Natural killer cell (primary cell): ENCODE results near the gene MARVELD2. TPM values are rescaled to one million over a fixed set of nuclear protein-coding genes. Genes with fewer than 3 reads are reported as not detected.
"Not testable (repeated sequence)": the region's sequence is repeated elsewhere in the genome, so short reads cannot be mapped to it uniquely, and the experiment has no call there.

ENCODE experiments used
- ATAC-seq, 3 donors: fragments of 150-1000 bp in 2 of 3; fragments of 200-7000 bp in 1 of 3; cut with Tn5 transposase; 1 replicate in 1 of 3; 2 replicates in 2 of 3; pipeline ENCODE4 v1.10.0; 2021; ENCODE audit warnings: mild to moderate bottlenecking in 2 of 3, moderate library complexity in 2 of 3
- DNase-seq, 2 donors: peaks; one replicate each; pipeline versions ENCODE4 v3.0.0 to v3.0.0-alpha.2; 2013 to 2021; ENCODE audit warnings: mixed read lengths in 1 of 2
- H3K27ac ChIP-seq: one replicate; pipeline ENCODE4 v1.5.1; 2013; ENCODE audit warnings: mild to moderate bottlenecking, low read length
- H3K27me3 ChIP-seq: one replicate; pipeline ENCODE4 v1.6.1; 2013; ENCODE audit warnings: low read length; ENCODE audit not compliant: control insufficient read depth, insufficient read depth
- H3K36me3 ChIP-seq: one replicate; pipeline ENCODE4 v1.6.1; 2013; ENCODE audit warnings: low read length; ENCODE audit not compliant: control insufficient read depth, insufficient read depth
- H3K4me1 ChIP-seq: one replicate; pipeline ENCODE4 v1.6.1; 2013; ENCODE audit warnings: low read length; ENCODE audit not compliant: control insufficient read depth, insufficient read depth
- H3K4me3 ChIP-seq: one replicate; pipeline ENCODE4 v1.5.1; 2013; ENCODE audit warnings: low read length
- H3K9me3 ChIP-seq: one replicate; pipeline ENCODE4 v1.6.1; 2013; ENCODE audit warnings: low read length; ENCODE audit not compliant: control insufficient read depth, insufficient read depth
- H3K27ac Mint-ChIP-seq, 2 donors: one replicate each; pipeline ENCODE4 v1.8.0; 2022; ENCODE audit warnings: mild to moderate bottlenecking in 2 of 2, mixed read lengths in 2 of 2, moderate library complexity in 1 of 2
- H3K27me3 Mint-ChIP-seq, 2 donors: one replicate each; pipeline ENCODE4 v1.8.0; 2022; ENCODE audit warnings: low read depth in 2 of 2, mixed read lengths in 2 of 2
- H3K36me3 Mint-ChIP-seq: one replicate; pipeline ENCODE4 v1.8.0; 2022; ENCODE audit warnings: mixed read lengths
- H3K4me1 Mint-ChIP-seq, 2 donors: one replicate each; pipeline ENCODE4 v1.8.0; 2022; ENCODE audit warnings: mixed read lengths in 2 of 2
- H3K4me3 Mint-ChIP-seq: one replicate; pipeline ENCODE4 v1.8.0; 2022; ENCODE audit warnings: mild to moderate bottlenecking, moderate library complexity, mixed read lengths
- H3K9me3 Mint-ChIP-seq, 2 donors: one replicate each; pipeline ENCODE4 v1.8.0; 2022; ENCODE audit warnings: mixed read lengths in 2 of 2
- CTCF ChIP-seq: fragments of 200-600 bp; IDR thresholded peaks from one replicate; pipeline ENCODE4 v1.8.0; 2022; ENCODE audit warnings: antibody characterized with exemption
- WGBS: methylation state at CpG from one replicate; pipeline ENCODE4 v1.1.7; 2013; ENCODE audit warnings: missing lambda C conversion rate; ENCODE audit not compliant: insufficient coverage; 5-methylcytosine and 5-hydroxymethylcytosine counted together
- intact Hi-C: fragments of 100-400 bp; cut with micrococcal nuclease; formaldehyde crosslinking; loops from one replicate; pipeline ENCODE4 v1.14.2; 2022
- total RNA-seq, 4 donors: library from RNA; stranded (reverse); fragments of 120-200 nt in 1 of 4; gene quantifications; one replicate each; pipeline versions ENCODE4 v1.2.3 to v1.2.4, GENCODE V29; 2013 to 2022

Gene MARVELD2
- total RNA-seq, 3 donors from 2014 or later (not counting 1 experiment from before 2014, with no cell fraction given) = 0.50 TPM; not detected in 2

GRCh38 chr5:69467442-69468225 lies 52.7 kb downstream of the MARVELD2 start:
- Mint-ChIP-seq H3K27me3 (no peaks in the 10 kb centered on the region), H3K4me3 (no peak overlapping the region), H3K9me3 (peaks cover 0 to 3% of the 10 kb centered on the region in 2 donors), H3K36me3 (no peaks in the 10 kb centered on the region), H3K27ac (no peak overlapping the region), H3K4me1 (no peaks in the 10 kb centered on the region)
- WGBS = 94% methylated on average over 3 of the region's 8 CpGs
- no peak overlapping the region for H3K27ac ChIP-seq
- intact Hi-C loops = no loop called here
- no peaks in the 10 kb centered on the region for H3K9me3 ChIP-seq
- H3K4me3 ChIP-seq = no peak overlapping the region
- no peak for TF ChIP-seq CTCF
- no peaks in the 10 kb centered on the region for H3K36me3 ChIP-seq
- ATAC-seq (no peak), DNase-seq (no peak)
- no peaks in the 10 kb centered on the region for H3K4me1 ChIP-seq
- no peaks in the 10 kb centered on the region for H3K27me3 ChIP-seq

- Mint-ChIP-seq H3K36me3 (no peaks in the 10 kb centered on the region), H3K9me3 (peaks cover 0 to 3% of the 10 kb centered on the region in 2 donors), H3K27ac (no peak overlapping the region), H3K4me3 (no peak overlapping the region), H3K27me3 (no peaks in the 10 kb centered on the region), H3K4me1 (no peaks in the 10 kb centered on the region)
- DNase-seq (no peak), ATAC-seq (no peak)
- Histone ChIP-seq H3K4me1 (no peaks in the 10 kb centered on the region), H3K4me3 (no peak overlapping the region), H3K27me3 (no peaks in the 10 kb centered on the region), H3K36me3 (no peaks in the 10 kb centered on the region), H3K9me3 (no peaks in the 10 kb centered on the region), H3K27ac (no peak overlapping the region)
- TF ChIP-seq CTCF = no peak
- intact Hi-C loops = no loop called here
- 0% methylated on average over 1 of the region's 1 CpG for WGBS
Measured at GRCh38 chr5:69468631-69469030, 53.7 kb downstream of the MARVELD2 start.

- H3K4me1 Mint-ChIP-seq, H3K36me3 Mint-ChIP-seq, H3K9me3 Mint-ChIP-seq, DNase-seq, intact Hi-C loops, H3K4me1 ChIP-seq, H3K27ac ChIP-seq, H3K9me3 ChIP-seq, H3K36me3 ChIP-seq, H3K4me3 ChIP-seq, H3K27me3 Mint-ChIP-seq, ATAC-seq, H3K27ac Mint-ChIP-seq, H3K4me3 Mint-ChIP-seq, H3K27me3 ChIP-seq: not testable (repeated sequence)
- WGBS = 96% methylated on average over 6 of the region's 6 CpGs
Measured at GRCh38 chr5:69471516-69471915, 56.6 kb downstream of the MARVELD2 start.

GRCh38 chr5:69472535-69473143 lies 57.7 kb downstream of the MARVELD2 start:
- H3K4me1 ChIP-seq, H3K27ac ChIP-seq, H3K36me3 ChIP-seq, H3K36me3 Mint-ChIP-seq, H3K4me1 Mint-ChIP-seq, H3K9me3 Mint-ChIP-seq, H3K27me3 ChIP-seq, H3K27ac Mint-ChIP-seq, H3K9me3 ChIP-seq, H3K4me3 ChIP-seq, intact Hi-C loops, H3K4me3 Mint-ChIP-seq, DNase-seq, H3K27me3 Mint-ChIP-seq, ATAC-seq: not testable (repeated sequence)
- WGBS = 94% methylated on average over 14 of the region's 16 CpGs
